Esophagus muscularis mucosa (tissue), 4 donors: ENCODE data around the gene ZKSCAN1. TPM values are rescaled to one million over a fixed set of nuclear protein-coding genes. Genes with fewer than 3 reads are reported as not detected.

Experiments
- DNase-seq: peaks from one replicate; pipeline ENCODE4 v3.0.0-alpha.2; 2017; ENCODE audit errors: extremely low spot score
- H3K27ac ChIP-seq, 4 donors: fragments of 200-600 bp; sonication (generic); replicated peaks in 1 of 4; 1 replicate in 3 of 4; 2 replicates in 1 of 4; pipeline ENCODE4 v1.5.1; 2016 to 2019; ENCODE audit warnings: mild to moderate bottlenecking in 1 of 4
- H3K27me3 ChIP-seq, 4 donors: fragments of 200-600 bp; sonication (generic); one replicate each; pipeline versions ENCODE4 v1.5.1 to v1.6.0; 2016 to 2019
- H3K36me3 ChIP-seq, 4 donors: fragments of 200-600 bp; sonication (generic); one replicate each; pipeline ENCODE4 v1.5.1; 2016 to 2019
- H3K4me1 ChIP-seq, 4 donors: fragments of 200-600 bp; sonication (generic); one replicate each; pipeline ENCODE4 v1.5.1; 2016 to 2019
- H3K4me3 ChIP-seq, 4 donors: fragments of 200-600 bp; sonication (generic); 1 replicate in 2 of 4; 2 replicates in 2 of 4; pipeline ENCODE4 v1.5.1; 2016 to 2019; ENCODE audit warnings: mild to moderate bottlenecking in 4 of 4, moderate library complexity in 1 of 4
- H3K9me3 ChIP-seq, 4 donors: fragments of 200-600 bp; sonication (generic); 1 replicate in 3 of 4; 2 replicates in 1 of 4; pipeline ENCODE4 v1.5.1; 2016 to 2019
- EP300 ChIP-seq: sonication (generic); formaldehyde crosslinking; IDR thresholded peaks from one replicate; pipeline ENCODE4 v1.6.1; 2017; ENCODE audit warnings: antibody characterized with exemption
- POLR2A ChIP-seq: fragments of 450-650 bp; IDR thresholded peaks from one replicate; pipeline ENCODE4 v1.6.1; 2017; ENCODE audit warnings: antibody characterized with exemption, moderate library complexity, mild to moderate bottlenecking, low read depth
- POLR2AphosphoS5 ChIP-seq, 2 donors: sonication (generic); formaldehyde crosslinking; IDR thresholded peaks; one replicate each; pipeline ENCODE4 v1.6.1; 2017; ENCODE audit warnings: antibody characterized with exemption in 2 of 2
- WGBS: methylation state at CpG from one replicate; pipeline ENCODE4 v1.1.5; 2018; 5-methylcytosine and 5-hydroxymethylcytosine counted together
- intact Hi-C: fragments of 100-400 bp; cut with DNase I; formaldehyde crosslinking; loops from one replicate; pipeline ENCODE4 v1.15.1; 2023
- total RNA-seq, 4 donors: library from RNA; depleted of rRNA; stranded (reverse); fragments of >200 nt; gene quantifications; one replicate each; pipeline versions ENCODE4 v1.1.0 to v1.2.1, GENCODE V29; 2016
- TF ChIP-seq, protein P1 (sequence below), 3 experiments: fragments of 200-600 bp in 2 of 3; fragments of 450-650 bp in 1 of 3; sonication (generic) in 2 of 3; IDR thresholded peaks; one replicate each; pipeline ENCODE4 v1.5.1; 2017 to 2019; ENCODE audit warnings: antibody characterized with exemption in 3 of 3, mild to moderate bottlenecking in 2 of 3, moderate library complexity in 1 of 3

Gene ZKSCAN1
- total RNA-seq, 4 donors from 2014 or later: 22.7 to 27.0 (median 24.0) TPM

DNA sequence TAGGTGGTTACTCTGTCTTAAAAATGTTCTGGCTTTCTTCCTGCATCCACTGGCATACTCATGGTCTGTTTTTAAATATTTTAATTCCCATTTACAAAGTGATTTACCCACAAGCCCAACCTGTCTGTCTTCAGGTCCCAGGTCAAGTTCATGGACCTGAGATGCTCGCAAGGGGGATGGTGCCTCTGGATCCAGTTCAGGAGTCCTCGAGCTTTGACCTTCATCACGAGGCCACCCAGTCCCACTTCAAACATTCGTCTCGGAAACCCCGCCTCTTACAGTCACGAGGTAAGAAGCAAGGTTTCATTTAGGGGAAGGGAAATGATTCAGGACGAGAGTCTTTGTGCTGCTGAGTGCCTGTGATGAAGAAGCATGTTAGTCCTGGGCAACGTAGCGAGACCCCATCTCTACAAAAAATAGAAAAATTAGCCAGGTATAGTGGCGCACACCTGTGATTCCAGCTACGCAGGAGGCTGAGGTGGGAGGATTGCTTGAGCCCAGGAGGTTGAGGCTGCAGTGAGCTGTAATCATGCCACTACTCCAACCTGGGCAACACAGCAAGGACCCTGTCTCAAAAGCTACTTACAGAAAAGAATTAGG, 8.7 kb downstream of the ZKSCAN1 start:
- Histone ChIP-seq H3K27ac (no peak overlapping the region), H3K27me3 (no peaks in the 10 kb centered on the region), H3K4me3 (no peak overlapping the region), H3K9me3 (no peaks in the 10 kb centered on the region), H3K4me1 (peaks cover 17 to 39% (median 31%) of the 10 kb centered on the region in 4 donors), H3K36me3 (peaks cover 43 to 85% (median 64%) of the 10 kb centered on the region in 4 donors)
- TF ChIP-seq, protein P1, sequence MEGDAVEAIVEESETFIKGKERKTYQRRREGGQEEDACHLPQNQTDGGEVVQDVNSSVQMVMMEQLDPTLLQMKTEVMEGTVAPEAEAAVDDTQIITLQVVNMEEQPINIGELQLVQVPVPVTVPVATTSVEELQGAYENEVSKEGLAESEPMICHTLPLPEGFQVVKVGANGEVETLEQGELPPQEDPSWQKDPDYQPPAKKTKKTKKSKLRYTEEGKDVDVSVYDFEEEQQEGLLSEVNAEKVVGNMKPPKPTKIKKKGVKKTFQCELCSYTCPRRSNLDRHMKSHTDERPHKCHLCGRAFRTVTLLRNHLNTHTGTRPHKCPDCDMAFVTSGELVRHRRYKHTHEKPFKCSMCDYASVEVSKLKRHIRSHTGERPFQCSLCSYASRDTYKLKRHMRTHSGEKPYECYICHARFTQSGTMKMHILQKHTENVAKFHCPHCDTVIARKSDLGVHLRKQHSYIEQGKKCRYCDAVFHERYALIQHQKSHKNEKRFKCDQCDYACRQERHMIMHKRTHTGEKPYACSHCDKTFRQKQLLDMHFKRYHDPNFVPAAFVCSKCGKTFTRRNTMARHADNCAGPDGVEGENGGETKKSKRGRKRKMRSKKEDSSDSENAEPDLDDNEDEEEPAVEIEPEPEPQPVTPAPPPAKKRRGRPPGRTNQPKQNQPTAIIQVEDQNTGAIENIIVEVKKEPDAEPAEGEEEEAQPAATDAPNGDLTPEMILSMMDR (IDR thresholded peaks at IDR 0.05): no peak
- TF ChIP-seq EP300 (no peak), POLR2AphosphoS5 (IDR thresholded peaks at IDR 0.05) (no peak), POLR2A (no peak)
- intact Hi-C loops: no loop called here
- 87% methylated on average over 12 of the region's 12 CpGs for WGBS
- no peak for DNase-seq

DNA sequence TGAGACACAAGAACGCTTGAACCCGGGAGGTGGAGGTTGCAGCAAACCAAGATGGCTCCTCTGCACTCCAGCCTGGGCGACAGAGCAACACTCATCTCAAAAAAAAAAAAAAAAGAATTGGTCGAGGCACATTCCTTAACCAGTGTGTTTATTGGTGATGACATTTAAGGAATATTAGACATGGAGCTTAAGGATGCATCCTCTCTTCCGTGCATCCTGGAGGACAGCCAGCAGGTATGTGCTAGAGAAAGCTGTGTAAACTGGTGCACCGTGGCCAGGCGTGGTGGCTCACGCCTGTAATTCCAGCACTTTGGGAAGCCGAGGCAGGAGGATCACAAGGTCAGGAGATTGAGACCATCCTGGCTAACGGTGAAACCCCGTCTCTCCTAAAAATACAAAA, 11.8 kb downstream of the ZKSCAN1 start:
- Histone ChIP-seq H3K36me3 (peaks cover 65 to 99% (median 91%) of the 10 kb centered on the region in 4 donors), H3K27ac (no peak overlapping the region), H3K4me1 (peaks cover 0 to 9% (median 3%) of the 10 kb centered on the region in 4 donors), H3K9me3 (no peaks in the 10 kb centered on the region), H3K4me3 (no peak overlapping the region), H3K27me3 (no peaks in the 10 kb centered on the region)
- TF ChIP-seq EP300: no peak
- TF ChIP-seq, protein P1 (IDR thresholded peaks at IDR 0.05): no peak
- no peak for TF ChIP-seq POLR2AphosphoS5 (IDR thresholded peaks at IDR 0.05)
- no peak for TF ChIP-seq POLR2A
- intact Hi-C loops: no loop called here
- 92% methylated on average over 11 of the region's 11 CpGs for WGBS
- DNase-seq: no peak

DNA sequence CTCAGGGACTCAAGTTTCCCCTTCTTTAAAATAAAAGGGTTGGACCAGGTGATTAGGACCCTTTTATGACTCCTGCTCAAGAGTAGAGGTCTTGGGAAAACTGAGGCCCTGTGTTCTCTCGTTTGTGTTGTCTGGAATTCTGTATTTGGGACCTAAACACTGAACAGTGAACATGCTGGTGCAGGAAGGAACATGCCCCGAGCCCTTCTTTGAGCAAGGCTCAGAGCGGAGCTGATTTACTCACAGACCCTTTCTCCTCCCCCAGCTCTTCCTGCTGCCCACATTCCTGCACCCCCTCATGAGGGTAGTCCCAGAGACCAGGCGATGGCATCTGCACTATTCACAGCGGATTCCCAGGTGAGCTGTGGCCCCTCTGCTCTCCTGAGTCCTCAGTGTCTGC, 14.2 kb downstream of the ZKSCAN1 start:
- 84% methylated on average over 5 of the region's 5 CpGs for WGBS
- no peaks in the 10 kb centered on the region for H3K4me1 ChIP-seq
- H3K27me3 ChIP-seq: no peaks in the 10 kb centered on the region
- peaks cover 70 to 99% (median 93%) of the 10 kb centered on the region in 4 donors for H3K36me3 ChIP-seq
- H3K27ac ChIP-seq: no peak overlapping the region
- no peak for DNase-seq
- H3K9me3 ChIP-seq: no peaks in the 10 kb centered on the region
- no peak for TF ChIP-seq POLR2A
- no peak for TF ChIP-seq POLR2AphosphoS5 (IDR thresholded peaks at IDR 0.05)
- TF ChIP-seq EP300: no peak
- TF ChIP-seq, protein P1 (IDR thresholded peaks at IDR 0.05): no peak
- intact Hi-C loops: no loop called here
- H3K4me3 ChIP-seq: no peak overlapping the region

GRCh38 chr7:100033526-100033925, 18.1 kb downstream of the ZKSCAN1 start:
- DNase-seq: no peak
- H3K36me3 ChIP-seq: peaks cover 53 to 88% (median 73%) of the 10 kb centered on the region in 4 donors
- TF ChIP-seq POLR2A: no peak
- no peak for TF ChIP-seq POLR2AphosphoS5 (IDR thresholded peaks at IDR 0.05)
- TF ChIP-seq EP300: no peak
- TF ChIP-seq, protein P1 (IDR thresholded peaks at IDR 0.05): no peak
- H3K4me3 ChIP-seq: no peak overlapping the region
- no peak overlapping the region for H3K27ac ChIP-seq
- 92% methylated on average over 6 of the region's 6 CpGs for WGBS
- H3K27me3 ChIP-seq: no peaks in the 10 kb centered on the region
- H3K9me3 ChIP-seq: no peaks in the 10 kb centered on the region
- no peaks in the 10 kb centered on the region for H3K4me1 ChIP-seq
- intact Hi-C loops: no loop called here
